H4 (cell line): ENCODE results near the gene HRH2. TPM values are rescaled to one million over a fixed set of nuclear protein-coding genes. Genes with fewer than 3 reads are reported as not detected.

Experiments
- DNase-seq: peaks from one replicate; pipeline ENCODE4 v3.0.0-alpha.2; 2015; ENCODE audit warnings: low spot score
- total RNA-seq: library from RNA; depleted of rRNA; stranded (reverse); fragments of >200 nt; shearing (Covaris generic); gene quantifications from 2 replicates; pipeline ENCODE4 v1.2.3, GENCODE V29; 2014

The HRH2 gene
- total RNA-seq, 1 experiment from 2014 or later, result 0.54 TPM

DNA sequence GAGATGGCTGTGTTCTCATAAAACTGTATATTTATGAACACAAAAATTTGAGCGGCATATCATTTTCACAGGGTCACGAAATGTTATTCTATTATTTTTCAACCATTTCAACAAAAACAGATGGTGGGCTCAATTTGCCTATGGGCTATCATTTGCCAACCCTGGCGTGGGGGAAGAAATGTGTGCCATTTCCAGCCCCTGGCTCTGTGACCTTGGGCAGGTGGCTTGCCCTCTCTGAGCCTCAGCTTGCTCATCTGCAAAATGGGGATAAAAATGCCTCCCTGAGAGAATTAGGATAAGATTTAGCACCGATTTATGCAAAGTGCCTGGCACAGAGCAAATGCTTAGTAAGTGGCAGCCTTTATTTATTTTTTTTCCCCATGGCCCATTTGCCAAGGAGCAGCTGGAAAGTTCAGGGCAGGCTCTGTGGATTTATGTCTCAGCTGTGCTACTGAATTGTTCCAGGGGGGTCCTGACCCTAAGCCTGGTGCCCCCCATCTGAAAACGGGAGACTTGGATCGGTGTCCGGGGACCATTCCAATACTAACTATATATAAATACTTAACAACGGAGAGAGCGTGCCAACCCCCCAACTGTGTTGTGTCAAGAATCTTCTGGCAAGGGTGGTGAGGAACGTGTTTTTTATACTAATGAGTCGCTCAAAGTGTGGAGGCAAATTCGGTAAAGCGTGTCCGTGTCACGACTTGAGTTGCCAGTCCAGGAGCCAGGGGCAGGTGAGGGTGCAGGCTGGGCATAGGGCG lies 34.5 kb downstream of the HRH2 start:
- no peak for DNase-seq

DNA sequence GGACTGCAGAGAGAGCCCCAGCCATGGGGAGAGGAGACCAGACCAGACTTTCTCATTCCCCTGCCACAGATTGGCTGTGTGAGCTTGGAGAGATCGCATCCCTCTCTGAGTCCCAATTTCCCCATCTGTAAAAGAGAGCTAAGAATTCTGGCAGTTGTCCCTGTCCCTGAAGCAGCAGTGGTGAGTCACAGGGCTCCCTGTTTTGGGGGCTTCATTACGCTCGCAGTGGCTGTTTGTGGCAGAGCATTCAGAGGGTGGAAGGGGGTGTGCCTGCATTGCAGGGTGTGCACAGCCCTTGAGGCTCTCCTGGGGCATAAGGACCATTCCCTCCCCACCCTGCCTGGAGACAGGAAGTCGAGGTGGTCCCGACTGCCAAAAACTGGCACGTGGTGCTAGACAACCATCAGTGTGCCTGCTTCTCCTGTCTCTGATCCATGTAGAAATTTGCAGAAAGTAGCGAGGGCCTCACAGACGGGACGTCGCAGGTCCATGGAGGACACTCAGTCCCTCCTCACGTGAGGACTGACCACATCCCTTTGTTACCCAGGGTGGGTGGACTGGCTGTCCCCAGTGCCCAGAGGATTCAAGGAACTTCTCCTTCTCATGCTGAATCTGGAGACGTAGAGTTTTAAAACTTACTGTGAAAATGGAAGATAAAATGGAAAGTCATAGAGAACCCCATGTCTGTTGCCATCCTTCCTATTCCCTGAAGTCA lies 35.3 kb downstream of the HRH2 start:
- DNase-seq, result no peak

DNA sequence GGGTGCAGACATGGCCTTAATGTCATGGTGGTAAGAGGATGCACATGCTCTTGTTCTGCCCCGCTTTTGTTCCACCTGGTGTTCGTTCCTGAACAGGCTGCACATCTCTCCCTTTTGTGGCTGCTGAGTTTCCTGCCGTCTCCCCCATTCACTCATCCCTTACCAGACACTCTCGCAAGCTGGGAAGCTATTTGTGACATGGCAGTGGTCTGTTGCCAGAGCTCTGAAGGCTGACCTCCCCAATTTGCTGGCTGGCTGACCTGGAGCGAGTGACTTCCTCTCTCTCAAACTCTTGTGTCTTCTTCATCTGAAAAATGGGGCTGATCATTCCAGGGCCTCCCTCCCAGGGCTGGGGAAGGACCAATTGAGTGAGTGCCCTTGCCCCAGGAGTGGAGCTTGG lies 35.9 kb downstream of the HRH2 start:
- DNase-seq, result no peak

DNA sequence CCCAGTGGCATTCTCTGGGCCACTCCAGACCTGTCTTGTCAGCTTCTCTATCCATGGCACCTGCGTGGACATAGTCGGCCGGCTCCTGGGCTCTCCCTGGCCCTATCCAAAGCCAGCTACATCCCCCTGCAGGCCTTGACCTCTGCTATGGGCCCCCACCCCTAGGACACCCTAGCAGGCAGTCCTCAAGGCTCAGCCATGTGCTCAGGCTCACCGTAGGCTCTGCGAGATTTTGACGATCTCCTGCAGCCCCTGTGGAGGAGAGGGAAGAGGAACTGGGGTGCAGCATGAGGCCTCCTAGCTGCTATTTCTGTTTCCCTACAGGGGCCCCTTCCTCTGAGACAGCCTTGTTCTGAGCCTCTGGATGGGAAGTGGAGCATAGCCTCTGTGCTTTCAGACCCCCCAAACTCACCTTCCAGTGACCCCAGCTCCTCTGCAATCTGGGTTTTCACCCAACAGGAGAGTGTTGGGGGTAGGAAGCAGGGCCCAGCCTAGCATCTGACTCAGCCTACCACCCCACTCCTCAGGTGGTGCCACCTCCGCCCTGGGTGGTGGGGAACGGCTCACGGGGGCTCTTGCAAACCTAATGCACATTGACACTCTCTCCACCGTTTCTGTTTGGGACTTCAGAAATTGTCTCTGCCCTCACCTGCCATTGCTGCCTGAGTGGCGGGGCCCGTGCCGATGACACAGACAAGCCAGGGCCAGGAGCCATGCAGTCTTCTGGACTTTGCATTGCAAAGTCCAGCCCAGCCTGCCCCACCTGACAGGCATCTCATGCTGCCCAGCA lies 36.7 kb downstream of the HRH2 start:
- no peak for DNase-seq

DNA sequence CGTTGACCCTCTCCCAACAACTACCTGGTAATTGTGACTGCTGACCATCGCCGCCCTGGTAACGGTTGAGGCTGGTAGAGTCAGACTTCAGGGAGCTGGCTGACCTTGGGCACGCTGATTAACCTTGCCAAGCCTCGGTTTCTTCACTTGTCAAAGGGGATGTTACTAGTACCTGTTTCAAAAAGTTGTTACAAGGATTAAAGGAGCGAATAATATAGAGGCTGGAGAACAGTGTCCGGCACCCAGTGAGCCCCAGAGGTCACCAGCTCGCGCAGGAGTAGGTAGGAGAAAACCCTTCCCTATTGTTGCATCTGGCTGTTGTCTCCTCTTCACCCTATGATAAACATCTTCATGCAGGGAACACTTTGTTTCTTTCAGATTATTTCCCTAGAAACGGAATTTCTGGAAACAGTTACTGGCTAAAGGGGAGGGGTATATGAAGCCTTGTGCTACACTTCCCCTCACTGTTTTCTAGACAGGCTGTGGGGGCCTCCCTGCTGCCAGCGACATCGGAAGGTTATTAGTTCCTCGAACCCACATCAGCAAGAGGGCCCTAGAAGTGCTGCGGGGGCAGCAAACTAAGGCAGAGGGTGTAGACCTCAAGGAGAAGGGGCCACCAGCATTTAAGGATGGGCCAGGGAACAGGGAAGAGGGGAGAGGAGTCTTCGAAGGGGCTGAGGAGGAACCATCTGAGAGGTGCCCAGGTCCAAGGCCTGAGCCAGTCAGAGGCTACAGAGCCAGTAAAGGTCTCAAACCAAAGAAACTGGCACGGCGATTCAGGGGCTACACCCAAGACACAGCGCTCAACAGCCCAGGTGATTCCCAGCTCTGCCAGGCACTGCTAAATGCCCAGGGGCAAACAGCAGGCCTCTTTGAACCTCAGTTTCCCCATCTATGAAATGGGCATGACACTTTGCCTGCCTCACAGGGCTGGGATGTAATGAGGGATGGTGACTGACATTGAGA lies 37.6 kb downstream of the HRH2 start:
- DNase-seq, result no peak

DNA sequence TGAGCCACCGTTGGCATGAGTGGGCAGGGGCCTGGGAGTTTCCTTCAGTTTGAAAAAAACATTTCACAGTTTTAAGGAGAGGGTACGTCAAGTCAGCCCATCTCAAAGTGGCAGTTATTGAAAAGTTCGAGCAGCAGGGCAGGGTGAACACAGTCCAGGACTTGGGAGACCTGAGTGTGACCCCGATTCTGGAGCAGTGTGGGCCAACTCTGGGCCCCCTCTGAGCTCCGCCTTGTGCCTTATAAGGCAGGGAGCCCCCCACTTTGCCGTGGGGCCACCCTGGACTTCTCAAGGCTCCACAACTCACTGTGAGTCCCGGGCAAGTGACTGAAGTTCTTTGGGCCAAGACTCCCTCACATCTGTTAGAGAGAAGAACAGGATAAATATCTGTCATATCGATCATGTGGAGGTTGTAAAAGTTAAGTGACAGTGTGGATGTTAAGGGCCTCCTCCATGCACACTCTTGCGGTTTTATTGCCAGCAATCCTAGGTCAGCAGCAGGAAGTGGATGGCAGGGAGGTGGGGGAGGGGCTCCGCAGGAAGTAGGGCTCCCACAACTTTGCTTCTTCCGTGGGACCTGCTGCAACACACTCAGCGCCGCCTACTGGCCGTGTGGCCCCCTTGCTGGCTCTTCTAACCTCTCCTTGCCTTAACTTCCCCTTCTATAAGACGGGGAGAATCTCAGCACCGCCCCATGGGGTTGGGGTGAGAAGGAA lies 38.4 kb downstream of the HRH2 start:
- DNase-seq, result peak; percentile 95

DNA sequence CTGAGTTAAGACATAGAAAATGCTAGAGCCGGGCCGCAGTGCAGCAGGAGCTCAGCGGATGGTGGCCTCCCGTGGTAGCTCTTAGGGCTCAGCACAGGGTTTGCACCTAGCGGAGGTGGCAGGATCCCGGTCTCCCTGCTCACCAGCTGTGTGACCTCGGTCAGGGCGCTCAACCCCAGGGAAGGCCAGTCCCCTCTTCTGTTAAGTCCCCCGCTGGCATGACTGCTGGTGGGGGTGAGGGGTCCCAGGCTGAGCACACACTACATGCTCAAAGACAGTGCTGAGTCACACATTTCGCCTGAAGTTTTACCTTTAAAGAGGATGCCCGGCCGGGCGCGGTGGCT lies 39.0 kb downstream of the HRH2 start:
- DNase-seq, result no peak

DNA sequence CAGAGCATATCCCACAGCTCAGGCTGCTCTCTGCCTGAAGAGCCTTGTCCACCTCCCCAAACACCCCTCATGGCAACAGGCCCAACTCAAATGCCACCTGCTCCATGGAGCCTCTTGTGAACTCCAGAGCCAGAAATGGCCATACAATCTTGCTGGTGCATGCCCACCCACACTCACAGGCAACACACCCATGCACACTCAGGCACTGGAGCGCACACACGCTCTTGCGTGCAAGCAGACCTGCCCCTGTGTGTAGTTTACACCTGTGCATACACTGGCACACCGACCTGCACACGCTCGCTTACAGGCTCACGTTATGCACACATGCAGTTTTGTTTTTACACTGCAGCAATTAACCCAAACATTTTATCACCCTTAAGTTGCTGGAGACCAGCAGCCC lies 40.0 kb downstream of the HRH2 start:
- no peak for DNase-seq

DNA sequence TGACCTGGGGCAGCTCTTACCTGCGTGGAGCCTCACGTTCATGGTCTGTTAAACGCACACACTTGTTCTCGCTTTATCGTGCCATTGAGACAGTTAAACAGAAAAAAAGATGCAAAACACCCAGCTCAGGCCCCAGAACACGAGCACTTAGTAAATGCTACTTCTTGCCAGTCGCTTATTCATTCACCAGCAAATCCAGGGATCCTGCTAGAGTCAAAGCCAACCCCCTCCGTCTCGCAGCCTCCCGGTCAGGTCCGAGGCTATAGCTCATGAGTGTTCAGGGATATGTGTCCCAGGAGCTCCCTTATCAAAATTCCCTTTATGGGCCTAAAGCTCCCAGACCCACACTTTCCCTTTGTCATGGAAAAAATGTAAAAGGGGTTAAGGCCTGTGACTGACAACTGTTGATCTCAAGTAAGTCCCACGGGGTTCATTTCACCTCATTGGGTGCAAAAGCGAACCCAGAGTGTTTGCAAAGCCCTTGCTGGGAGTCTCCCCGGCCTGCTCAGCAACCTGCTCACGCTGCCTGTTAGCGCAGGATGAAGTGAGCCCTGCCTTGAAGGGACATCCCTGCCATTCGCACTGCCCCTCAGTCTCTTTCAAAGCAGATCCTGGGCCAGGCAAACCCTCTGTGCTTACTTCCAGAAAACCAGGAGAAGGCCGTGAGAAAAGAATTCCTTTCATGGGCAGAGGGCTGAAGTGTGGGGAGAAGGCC lies 40.7 kb downstream of the HRH2 start:
- DNase-seq, result no peak

DNA sequence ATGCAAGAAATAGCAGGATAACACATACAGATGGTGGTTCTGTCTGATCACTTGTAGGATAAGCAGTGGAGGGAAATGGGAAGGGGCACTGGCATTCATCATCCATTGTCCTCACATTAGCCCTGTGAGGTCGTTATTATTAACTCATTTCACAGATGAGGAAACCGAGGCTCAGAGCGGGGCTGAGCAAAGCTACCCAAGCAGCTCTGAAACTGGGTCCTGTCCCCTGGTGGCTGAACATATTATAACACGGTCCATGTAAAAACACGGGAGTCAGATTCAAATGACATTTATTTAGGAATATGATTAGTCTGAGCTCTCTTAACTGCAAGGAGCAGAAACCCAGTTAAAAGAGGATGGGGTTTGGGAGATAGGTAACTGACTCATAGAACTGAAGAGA lies 43.1 kb downstream of the HRH2 start:
- no peak for DNase-seq

DNA sequence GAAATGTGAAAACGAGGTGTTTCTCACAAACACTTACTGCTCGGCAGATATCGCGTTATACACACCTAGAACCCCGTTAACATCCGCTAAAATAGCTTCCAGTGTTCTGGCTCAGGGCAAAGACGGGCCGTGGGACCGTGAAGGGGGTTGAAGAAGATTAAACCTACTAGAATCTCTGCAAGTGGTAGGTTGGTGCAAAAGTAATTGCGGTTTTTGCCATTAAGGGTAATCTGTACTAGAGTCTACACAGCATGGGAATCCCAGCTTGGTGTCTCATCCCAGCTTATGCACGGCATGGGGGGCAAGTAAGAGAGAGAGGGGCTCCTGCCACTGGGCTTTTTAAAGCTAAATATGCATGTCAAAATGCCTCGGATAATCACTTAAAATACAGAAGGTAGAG lies 43.9 kb downstream of the HRH2 start:
- DNase-seq, result no peak

DNA sequence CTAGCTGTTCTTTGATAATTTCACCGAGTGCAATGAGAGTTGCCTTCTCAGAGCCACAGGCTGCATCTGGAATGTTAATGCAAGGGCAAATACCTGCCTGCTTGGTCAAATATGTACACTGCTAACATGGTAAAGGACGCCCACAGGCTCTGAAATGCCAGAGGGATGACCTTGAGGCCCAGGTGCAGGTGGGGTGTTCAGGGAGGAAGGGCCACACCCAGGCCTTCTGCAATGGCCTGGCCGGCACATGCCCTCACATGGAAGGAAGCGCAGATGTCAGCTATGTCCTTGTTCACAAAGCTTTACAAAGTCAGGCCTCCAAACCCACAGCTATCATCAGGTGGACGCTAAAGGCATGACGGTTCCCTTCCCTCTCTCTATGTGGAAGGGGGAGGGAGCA lies 48.6 kb downstream of the HRH2 start:
- no peak for DNase-seq

DNA sequence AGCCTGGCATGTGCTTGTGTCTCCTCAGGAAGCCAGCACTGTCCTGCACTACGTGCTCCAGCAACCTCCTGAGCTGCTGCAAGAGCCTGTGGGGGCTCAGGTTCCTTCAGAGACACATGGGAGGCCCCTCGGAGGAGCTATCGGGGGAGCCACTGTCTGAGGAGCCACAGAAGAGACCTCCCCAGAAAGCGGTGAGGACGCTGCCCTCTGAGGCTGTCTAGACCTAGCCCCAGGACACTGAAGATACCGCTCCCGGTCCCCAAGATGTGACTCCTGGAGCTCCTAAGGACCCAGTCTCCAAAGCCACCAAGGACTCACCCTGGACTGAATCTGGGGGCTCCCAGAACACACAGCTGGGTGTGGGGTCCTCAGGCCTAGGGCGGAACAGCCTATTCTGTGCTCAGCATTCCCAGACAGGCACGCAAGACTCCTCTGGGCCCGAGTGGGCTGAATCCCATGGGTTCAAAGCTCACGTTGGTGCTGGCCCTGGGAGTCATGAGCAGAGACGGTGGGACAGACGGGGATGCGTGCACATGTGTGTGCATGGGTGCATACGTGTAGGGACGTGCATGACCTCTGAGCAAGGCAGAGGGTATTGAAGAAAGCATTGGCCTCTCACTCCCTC lies 50.0 kb downstream of the HRH2 start:
- DNase-seq, result no peak

DNA sequence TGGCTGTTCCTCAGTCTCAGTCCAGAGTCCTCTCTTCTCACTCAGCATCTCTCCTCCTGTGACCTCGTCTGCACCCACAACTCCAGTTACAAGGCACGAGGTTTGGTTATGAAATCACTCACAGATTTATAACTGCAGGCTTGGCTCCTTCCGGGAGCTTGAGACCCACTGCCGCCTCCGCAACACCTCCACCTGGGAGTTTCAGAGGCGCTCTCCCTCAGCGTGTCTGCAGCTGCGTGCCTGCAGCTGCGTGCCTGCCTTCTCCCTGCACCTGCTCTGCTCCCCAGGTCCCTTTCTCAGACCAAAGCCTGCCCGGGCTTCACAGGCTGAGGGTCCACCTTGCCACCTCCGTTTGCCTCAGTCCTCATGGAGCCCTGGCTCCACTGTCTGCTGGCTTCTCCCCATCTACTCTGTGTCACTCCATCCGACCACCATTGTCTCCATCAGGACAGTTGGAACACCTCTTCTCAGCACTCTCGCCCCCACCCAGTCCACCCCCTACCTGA lies 51.5 kb downstream of the HRH2 start:
- DNase-seq, result no peak

DNA sequence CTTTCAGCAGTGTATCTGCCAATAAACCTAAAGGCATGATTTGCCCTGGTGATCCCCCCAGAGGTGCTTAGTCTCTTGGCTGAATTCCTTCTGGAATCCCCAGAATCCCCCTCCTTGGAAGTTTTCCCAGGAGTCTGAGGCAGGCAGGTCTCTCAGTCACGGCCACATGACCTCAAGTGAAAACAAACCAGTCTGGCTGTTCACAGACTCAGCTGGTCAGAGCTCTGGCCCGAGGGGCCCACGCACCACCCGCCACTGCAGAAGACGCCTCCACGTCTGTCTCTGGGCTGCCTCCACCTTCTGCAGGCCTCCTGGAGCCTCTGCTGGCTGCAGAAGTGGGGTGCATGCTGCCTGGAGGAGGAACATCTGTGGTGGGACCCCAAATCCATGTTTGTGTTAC lies 52.5 kb downstream of the HRH2 start:
- DNase-seq, result no peak

DNA sequence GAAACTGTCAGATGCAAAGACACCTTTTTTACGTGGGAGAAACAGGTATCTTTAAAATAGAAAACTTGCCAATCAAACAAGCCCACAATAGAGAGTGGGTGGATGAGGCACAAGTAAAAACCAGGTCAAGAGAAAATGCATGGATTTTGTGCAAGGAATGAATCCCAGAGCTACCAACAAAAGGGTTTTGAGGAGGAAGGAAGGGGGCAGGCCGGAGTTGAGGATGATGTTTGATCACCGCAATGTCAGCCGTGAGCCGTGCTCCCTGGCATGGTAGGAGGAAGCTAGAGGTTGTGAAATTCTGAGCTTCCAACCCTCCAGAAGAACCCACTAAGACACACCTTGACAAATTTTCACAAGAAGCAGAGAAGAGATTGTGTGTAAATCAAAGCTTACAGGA lies 53.2 kb downstream of the HRH2 start:
- no peak for DNase-seq

DNA sequence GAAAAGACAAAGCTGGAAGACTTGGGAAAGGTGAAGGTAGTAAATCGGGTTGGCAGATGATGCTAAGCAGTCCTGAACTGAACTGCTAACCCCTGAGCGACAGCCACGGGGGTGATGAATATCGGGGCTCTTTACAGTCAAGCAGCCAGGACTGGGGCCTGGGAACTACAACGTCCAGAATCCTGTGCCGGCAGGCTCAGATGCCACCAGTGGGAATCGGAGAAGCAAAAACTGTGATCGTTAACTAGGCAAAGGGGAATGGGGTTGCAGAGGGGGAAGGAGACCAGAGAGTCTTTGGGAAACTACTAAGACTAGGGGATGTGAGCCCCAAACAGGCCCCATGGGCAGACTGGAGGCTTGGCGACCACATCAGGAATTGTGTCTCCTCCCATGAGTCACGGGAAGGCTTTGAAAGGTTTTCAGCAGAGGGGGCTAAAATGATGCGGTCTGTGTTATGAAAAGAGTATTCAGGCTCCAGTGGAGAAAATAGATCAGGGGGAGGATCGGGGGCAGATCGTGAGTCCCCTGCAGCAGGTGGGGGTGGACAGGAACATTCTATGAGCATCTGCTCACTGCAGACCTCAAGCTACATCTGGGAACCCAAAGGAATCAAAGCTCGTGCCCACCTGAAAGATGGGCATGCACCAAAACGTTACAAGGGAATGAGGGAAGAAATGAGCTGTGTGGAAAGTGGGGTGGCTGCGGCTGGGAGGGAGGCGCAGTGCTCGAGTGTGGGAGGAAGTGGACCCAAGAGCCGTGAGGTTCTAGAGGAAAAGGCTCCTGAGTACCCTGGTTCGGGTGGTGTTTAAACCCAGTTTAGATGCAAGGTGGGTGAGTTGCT lies 53.8 kb downstream of the HRH2 start:
- DNase-seq, result no peak

DNA sequence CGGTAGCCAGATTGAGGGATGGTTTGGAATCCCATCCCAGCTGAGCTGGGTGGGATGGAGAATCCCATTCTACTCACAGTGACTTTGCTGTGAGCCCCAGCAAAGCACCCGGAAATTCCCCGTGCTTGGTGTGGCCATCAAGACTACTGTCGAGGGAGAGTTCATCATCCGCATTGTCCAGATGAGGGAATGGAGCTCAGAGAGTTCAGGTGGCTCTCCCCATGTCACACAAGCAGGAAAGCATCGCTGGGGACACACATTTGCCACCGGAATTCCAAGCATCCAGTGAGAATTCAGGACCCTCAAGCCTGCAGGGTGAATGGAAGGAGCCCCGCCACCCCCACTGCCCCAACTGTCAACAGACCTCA lies 54.4 kb downstream of the HRH2 start:
- DNase-seq, result no peak

DNA sequence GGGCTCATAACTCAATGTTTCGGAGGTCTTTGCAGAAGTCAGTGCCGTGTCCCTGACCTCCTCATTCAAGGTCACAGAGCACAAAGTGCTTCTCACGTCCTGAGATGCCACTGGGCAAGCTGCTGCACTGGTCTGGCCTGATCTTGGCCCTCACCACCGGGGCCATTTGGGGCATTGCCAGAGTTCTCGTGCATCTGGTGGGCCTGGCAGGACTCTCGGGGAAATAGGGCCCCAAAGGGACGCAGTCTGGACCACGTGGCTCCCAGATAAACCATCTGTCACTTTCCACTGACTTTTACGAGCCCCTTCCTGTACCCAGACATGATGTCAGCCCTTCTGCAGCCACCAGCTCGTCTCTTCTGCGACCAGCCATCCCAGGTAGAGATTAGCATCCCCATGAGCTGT lies 54.8 kb downstream of the HRH2 start:
- no peak for DNase-seq
